CD14-positive monocyte (primary cell): ENCODE measurements around the gene ABCE1. TPM values are rescaled to one million over a fixed set of nuclear protein-coding genes. Genes with fewer than 3 reads are reported as not detected.

Source experiments
- DNase-seq, 3 donors: peaks; one replicate each; pipeline ENCODE4 v3.0.0-alpha.2; 2011 to 2022
- H2AFZ ChIP-seq: 2 replicates; pipeline ENCODE4 v1.6.0; 2012; ENCODE audit warnings: mild to moderate bottlenecking, low read depth, low read length, inconsistent platforms; ENCODE audit not compliant: insufficient read depth, poor library complexity, severe bottlenecking
- H3K27ac ChIP-seq, 2 donors: 1 replicate in 1 of 2; 2 replicates in 1 of 2; pipeline ENCODE4 v1.5.1; 2012 to 2013; ENCODE audit warnings: low read length in 2 of 2, control low read depth in 1 of 2, inconsistent platforms in 1 of 2, low read depth in 1 of 2, mild to moderate bottlenecking in 1 of 2
- H3K27me3 ChIP-seq, 2 donors: one replicate each; pipeline versions ENCODE4 v1.6.0 to v1.6.1; 2011 to 2013; ENCODE audit warnings: low read length in 2 of 2; ENCODE audit not compliant: control insufficient read depth in 2 of 2, insufficient read depth in 2 of 2
- H3K36me3 ChIP-seq, 2 donors: replicated peaks in 1 of 2; 1 replicate in 1 of 2; 2 replicates in 1 of 2; pipeline versions ENCODE4 v1.5.1 to v1.6.1; 2012 to 2013; ENCODE audit warnings: low read length in 2 of 2, control low read depth in 1 of 2, inconsistent platforms in 1 of 2, mild to moderate bottlenecking in 1 of 2; ENCODE audit not compliant: insufficient read depth in 2 of 2, control insufficient read depth in 1 of 2
- H3K4me1 ChIP-seq, 2 donors: 1 replicate in 1 of 2; 2 replicates in 1 of 2; pipeline versions ENCODE4 v1.5.1 to v1.6.1; 2012 to 2013; ENCODE audit warnings: low read length in 2 of 2, control low read depth in 1 of 2, inconsistent platforms in 1 of 2, mild to moderate bottlenecking in 1 of 2, moderate library complexity in 1 of 2; ENCODE audit not compliant: insufficient read depth in 2 of 2, control insufficient read depth in 1 of 2
- H3K4me2 ChIP-seq: replicated peaks from 2 replicates; pipeline ENCODE3; 2012; ENCODE audit warnings: low read length, moderate library complexity, mild to moderate bottlenecking; ENCODE audit not compliant: poor library complexity, severe bottlenecking; ENCODE audit errors: extremely low read depth
- H3K4me3 ChIP-seq, 3 experiments: fragments of 200-600 bp in 1 of 3; sonication (generic) in 1 of 3; replicated peaks in 1 of 3; 1 replicate in 2 of 3; 2 replicates in 1 of 3; pipeline ENCODE4 v1.5.1; 2011 to 2013; ENCODE audit warnings: low read length in 3 of 3, mild to moderate bottlenecking in 3 of 3, control low read depth in 2 of 3, low read depth in 2 of 3, inconsistent platforms in 1 of 3, moderate library complexity in 1 of 3
- H3K79me2 ChIP-seq: 2 replicates; pipeline ENCODE4 v1.6.0; 2012; ENCODE audit warnings: mild to moderate bottlenecking, control low read depth, inconsistent platforms, low read length, moderate library complexity; ENCODE audit not compliant: insufficient read depth
- H3K9ac ChIP-seq: 2 replicates; pipeline ENCODE4 v1.6.0; 2017; ENCODE audit warnings: low read length, mild to moderate bottlenecking; ENCODE audit not compliant: insufficient read depth, poor library complexity, severe bottlenecking
- H3K9me3 ChIP-seq, 2 donors: replicated peaks in 1 of 2; 1 replicate in 1 of 2; 2 replicates in 1 of 2; pipeline versions ENCODE4 v1.5.1 to v1.6.1; 2012 to 2013; ENCODE audit warnings: low read length in 2 of 2, control low read depth in 1 of 2; ENCODE audit not compliant: control insufficient read depth in 1 of 2, insufficient read depth in 1 of 2
- H4K20me1 ChIP-seq: 2 replicates; pipeline ENCODE4 v1.6.0; 2012; ENCODE audit warnings: mild to moderate bottlenecking, low read length, control low read depth, moderate library complexity; ENCODE audit not compliant: insufficient read depth
- H3K27ac Mint-ChIP-seq, 7 donors: one replicate each; pipeline ENCODE4 v1.8.0; 2020; ENCODE audit warnings: mild to moderate bottlenecking in 7 of 7, mixed read lengths in 7 of 7, moderate library complexity in 6 of 7, inconsistent platforms in 2 of 7
- H3K27me3 Mint-ChIP-seq, 3 donors: one replicate each; pipeline ENCODE4 v1.8.0; 2021 to 2022; ENCODE audit warnings: low read depth in 3 of 3, mild to moderate bottlenecking in 3 of 3, mixed read lengths in 3 of 3, moderate library complexity in 3 of 3, inconsistent platforms in 1 of 3
- H3K36me3 Mint-ChIP-seq, 2 donors: one replicate each; pipeline ENCODE4 v1.8.0; 2020; ENCODE audit warnings: mixed read lengths in 2 of 2, inconsistent platforms in 1 of 2, mild to moderate bottlenecking in 1 of 2
- H3K4me1 Mint-ChIP-seq: one replicate; pipeline ENCODE4 v1.8.0; 2020; ENCODE audit warnings: mild to moderate bottlenecking, mixed read lengths
- H3K4me3 Mint-ChIP-seq, 2 donors: one replicate each; pipeline ENCODE4 v1.8.0; 2020; ENCODE audit warnings: mild to moderate bottlenecking in 2 of 2, mixed read lengths in 2 of 2, moderate library complexity in 1 of 2
- H3K9me3 Mint-ChIP-seq, 7 donors: one replicate each; pipeline ENCODE4 v1.8.0; 2020 to 2022; ENCODE audit warnings: mixed read lengths in 7 of 7, mild to moderate bottlenecking in 6 of 7, moderate library complexity in 6 of 7, inconsistent platforms in 2 of 7
- WGBS: methylation state at CpG from one replicate; pipeline ENCODE4 v1.1.5; 2013; ENCODE audit warnings: missing lambda C conversion rate; ENCODE audit not compliant: insufficient coverage; 5-methylcytosine and 5-hydroxymethylcytosine counted together
- intact Hi-C, 2 donors: fragments of 100-400 bp; cut with micrococcal nuclease; formaldehyde crosslinking; loops; one replicate each; pipeline versions ENCODE4 v1.15.0 to v1.15.1; 2023
- polyA plus RNA-seq, 3 donors: library from polyadenylated mRNA; depleted of rRNA in 1 of 3; unstranded in 2 of 3; stranded (reverse) in 1 of 3; fragments of 300-500 nt in 2 of 3; fragments of >200 nt in 1 of 3; fragmentation: Illumina TruSeq in 2 of 3; gene quantifications; 1 replicate in 2 of 3; 2 replicates in 1 of 3; pipeline ENCODE4 v1.2.3, GENCODE V29; 2012 to 2021
- TF ChIP-seq, protein P1 (sequence below): fragments of 200-600 bp; IDR thresholded peaks from one replicate; pipeline ENCODE4 v1.8.0; 2022; ENCODE audit warnings: antibody characterized with exemption, mild to moderate bottlenecking

Gene ABCE1
- polyA plus RNA-seq, 3 donors, result 22.1 to 25.0 (median 23.7) TPM

- no peak overlapping the region for H3K4me3 ChIP-seq
- no peaks in the 10 kb centered on the region for H3K9me3 Mint-ChIP-seq
- no peak overlapping the region for H3K27ac Mint-ChIP-seq
- DNase-seq, result no peak
- H3K4me2 ChIP-seq, result no peak overlapping the region
- H3K27me3 Mint-ChIP-seq, result no peaks in the 10 kb centered on the region
- intact Hi-C loops, result no loop called here
- H3K27me3 ChIP-seq, result no peaks in the 10 kb centered on the region
- peaks cover 13% of the 10 kb centered on the region for H3K79me2 ChIP-seq
- no peak overlapping the region for H3K27ac ChIP-seq
- no peaks in the 10 kb centered on the region for H3K9me3 ChIP-seq
- H3K36me3 Mint-ChIP-seq, result peaks cover 79 to 95% of the 10 kb centered on the region in 2 donors
- H4K20me1 ChIP-seq, result peaks cover 16% of the 10 kb centered on the region
- no peak overlapping the region for H3K9ac ChIP-seq
- no peaks in the 10 kb centered on the region for H3K4me1 ChIP-seq
- WGBS, result no CpG with 5 or more reads among the region's 1 CpG
- TF ChIP-seq, protein P1, sequence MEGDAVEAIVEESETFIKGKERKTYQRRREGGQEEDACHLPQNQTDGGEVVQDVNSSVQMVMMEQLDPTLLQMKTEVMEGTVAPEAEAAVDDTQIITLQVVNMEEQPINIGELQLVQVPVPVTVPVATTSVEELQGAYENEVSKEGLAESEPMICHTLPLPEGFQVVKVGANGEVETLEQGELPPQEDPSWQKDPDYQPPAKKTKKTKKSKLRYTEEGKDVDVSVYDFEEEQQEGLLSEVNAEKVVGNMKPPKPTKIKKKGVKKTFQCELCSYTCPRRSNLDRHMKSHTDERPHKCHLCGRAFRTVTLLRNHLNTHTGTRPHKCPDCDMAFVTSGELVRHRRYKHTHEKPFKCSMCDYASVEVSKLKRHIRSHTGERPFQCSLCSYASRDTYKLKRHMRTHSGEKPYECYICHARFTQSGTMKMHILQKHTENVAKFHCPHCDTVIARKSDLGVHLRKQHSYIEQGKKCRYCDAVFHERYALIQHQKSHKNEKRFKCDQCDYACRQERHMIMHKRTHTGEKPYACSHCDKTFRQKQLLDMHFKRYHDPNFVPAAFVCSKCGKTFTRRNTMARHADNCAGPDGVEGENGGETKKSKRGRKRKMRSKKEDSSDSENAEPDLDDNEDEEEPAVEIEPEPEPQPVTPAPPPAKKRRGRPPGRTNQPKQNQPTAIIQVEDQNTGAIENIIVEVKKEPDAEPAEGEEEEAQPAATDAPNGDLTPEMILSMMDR, result no peak
- H2AFZ ChIP-seq, result no peak overlapping the region
- H3K4me1 Mint-ChIP-seq, result no peaks in the 10 kb centered on the region
- no peak overlapping the region for H3K4me3 Mint-ChIP-seq
- peaks cover 85 to 98% of the 10 kb centered on the region in 2 donors for H3K36me3 ChIP-seq
Measured at GRCh38 chr4:145153904-145154298, 55.8 kb downstream of the ABCE1 start.

- H3K4me3 Mint-ChIP-seq, result no peak overlapping the region
- Histone ChIP-seq H3K4me3 (no peak overlapping the region), H3K9me3 (no peaks in the 10 kb centered on the region), H3K4me2 (no peak overlapping the region), H2AFZ (no peak overlapping the region), H3K9ac (no peak overlapping the region), H3K36me3 (peaks cover 83 to 98% of the 10 kb centered on the region in 2 donors), H4K20me1 (peaks cover 23% of the 10 kb centered on the region), H3K4me1 (no peaks in the 10 kb centered on the region), H3K27me3 (no peaks in the 10 kb centered on the region), H3K79me2 (peaks cover 14% of the 10 kb centered on the region), H3K27ac (no peak overlapping the region)
- WGBS, result no CpG with 5 or more reads among the region's 1 CpG
- H3K27ac Mint-ChIP-seq, result no peak overlapping the region
- TF ChIP-seq, protein P1, result peak; percentile 28
- no peaks in the 10 kb centered on the region for H3K4me1 Mint-ChIP-seq
- no peaks in the 10 kb centered on the region for H3K9me3 Mint-ChIP-seq
- no peak for DNase-seq
- H3K36me3 Mint-ChIP-seq, result peaks cover 78 to 93% of the 10 kb centered on the region in 2 donors
- H3K27me3 Mint-ChIP-seq, result no peaks in the 10 kb centered on the region
- intact Hi-C loops, result no loop called here
Measured at GRCh38 chr4:145154573-145154972, 56.5 kb downstream of the ABCE1 start.
